IPS-18a (cell line): ENCODE results near the gene SEMA6A.

Source experiments
- H3K27ac ChIP-seq: one replicate; pipeline ENCODE4 v1.5.1; 2013; ENCODE audit warnings: low read length
- H3K27me3 ChIP-seq: one replicate; pipeline ENCODE4 v1.6.1; 2013; ENCODE audit warnings: mild to moderate bottlenecking, low read length; ENCODE audit not compliant: control insufficient read depth, insufficient read depth
- H3K36me3 ChIP-seq: one replicate; pipeline ENCODE4 v1.6.1; 2013; ENCODE audit warnings: low read depth, low read length; ENCODE audit not compliant: control insufficient read depth
- H3K4me1 ChIP-seq: one replicate; pipeline ENCODE4 v1.6.1; 2013; ENCODE audit warnings: low read depth, low read length; ENCODE audit not compliant: control insufficient read depth
- H3K4me3 ChIP-seq: one replicate; pipeline ENCODE4 v1.5.1; 2013; ENCODE audit warnings: low read length
- H3K9ac ChIP-seq: one replicate; pipeline ENCODE4 v1.6.1; 2013; ENCODE audit warnings: mild to moderate bottlenecking, low read length, moderate library complexity
- H3K9me3 ChIP-seq: one replicate; pipeline ENCODE4 v1.6.1; 2013; ENCODE audit warnings: low read depth, low read length; ENCODE audit not compliant: control insufficient read depth

SEMA6A gene

DNA sequence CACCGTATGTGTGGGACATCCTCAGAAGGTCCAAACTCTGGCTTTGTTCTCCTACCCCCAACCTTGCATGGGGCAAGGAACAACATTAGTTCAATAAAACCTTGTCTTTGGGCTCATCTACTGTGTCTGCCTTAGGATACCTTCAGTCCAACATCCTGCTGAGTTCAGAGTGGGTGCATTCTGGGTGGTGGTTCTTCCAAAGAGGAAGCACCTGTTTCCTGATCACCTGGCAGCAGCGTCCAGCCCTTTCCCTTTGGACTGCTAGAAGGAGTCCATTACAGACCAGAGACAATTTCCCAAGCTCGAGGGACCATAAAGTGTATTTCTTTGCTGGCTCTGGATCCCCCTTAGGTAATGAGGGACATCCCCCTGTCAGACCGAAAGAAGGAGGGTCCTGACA is 154.1 kb downstream of the SEMA6A start:
- no peak overlapping the region for H3K4me3 ChIP-seq
- no peaks in the 10 kb centered on the region for H3K36me3 ChIP-seq
- no peak overlapping the region for H3K9ac ChIP-seq
- H3K27ac ChIP-seq = no peak overlapping the region
- no peaks in the 10 kb centered on the region for H3K9me3 ChIP-seq
- no peaks in the 10 kb centered on the region for H3K27me3 ChIP-seq
- H3K4me1 ChIP-seq = no peaks in the 10 kb centered on the region

DNA sequence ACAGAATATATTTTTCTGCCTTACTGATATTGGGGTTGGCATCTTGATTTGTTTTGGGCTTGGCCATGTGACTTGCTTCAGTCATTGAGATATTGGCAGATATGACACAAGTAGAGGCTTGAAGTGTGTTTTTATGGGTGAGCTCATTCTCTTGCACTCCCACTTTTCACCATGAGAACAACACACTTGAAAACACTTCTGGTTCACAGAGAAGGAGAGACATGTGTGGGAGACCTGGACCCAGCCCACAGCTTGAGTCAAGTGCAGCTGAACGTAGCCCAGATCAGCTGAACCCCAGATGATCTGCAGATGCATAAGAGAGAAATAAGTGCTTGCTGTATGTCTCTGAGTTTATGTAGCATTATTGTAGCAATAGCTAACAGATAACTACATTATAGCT is 155.4 kb downstream of the SEMA6A start:
- H3K27me3 ChIP-seq = no peaks in the 10 kb centered on the region
- no peaks in the 10 kb centered on the region for H3K4me1 ChIP-seq
- H3K9me3 ChIP-seq = no peaks in the 10 kb centered on the region
- H3K4me3 ChIP-seq = no peak overlapping the region
- H3K27ac ChIP-seq = no peak overlapping the region
- no peak overlapping the region for H3K9ac ChIP-seq
- no peaks in the 10 kb centered on the region for H3K36me3 ChIP-seq

DNA sequence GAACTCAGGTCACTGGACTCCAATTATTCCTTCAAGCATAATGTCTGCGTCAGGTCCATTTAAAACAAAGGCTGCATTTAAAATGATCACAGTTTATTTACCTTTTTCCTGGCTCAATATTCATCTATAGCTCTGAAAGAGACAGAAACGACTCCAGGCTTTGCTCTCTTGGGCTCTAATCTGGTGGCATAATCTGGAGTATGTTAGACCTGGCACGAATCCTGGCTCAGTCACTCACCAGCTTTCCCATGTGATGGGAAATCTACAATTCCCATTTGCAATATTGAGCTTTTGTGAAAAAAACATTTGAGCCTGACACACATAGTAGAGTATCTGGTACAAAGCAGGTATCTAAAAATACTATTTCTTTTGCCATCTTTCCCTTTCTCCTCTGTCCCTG is 155.8 kb downstream of the SEMA6A start:
- Histone ChIP-seq H3K27me3 (no peaks in the 10 kb centered on the region), H3K27ac (no peak overlapping the region), H3K9me3 (no peaks in the 10 kb centered on the region), H3K4me1 (no peaks in the 10 kb centered on the region), H3K9ac (no peak overlapping the region), H3K36me3 (no peaks in the 10 kb centered on the region), H3K4me3 (no peak overlapping the region)

DNA sequence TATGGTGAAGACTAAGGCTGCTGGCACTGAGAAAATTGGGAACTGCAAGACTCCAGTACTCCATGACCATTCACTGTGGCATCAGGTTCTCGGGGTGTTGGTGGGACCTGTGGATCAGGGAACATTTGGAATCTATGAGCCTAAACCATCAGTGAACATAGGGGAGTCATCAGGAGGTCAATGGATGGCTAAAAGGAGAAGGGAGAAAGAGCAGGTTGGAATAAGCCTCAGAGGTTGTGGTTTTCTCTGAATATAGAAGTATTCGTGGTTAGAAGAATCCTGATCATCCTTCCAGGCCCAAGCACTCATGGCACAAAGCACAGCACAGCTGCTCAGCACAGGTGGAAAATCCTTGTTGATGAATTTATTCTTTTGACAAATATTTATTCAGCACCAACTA is 156.6 kb downstream of the SEMA6A start:
- H3K4me3 ChIP-seq = no peak overlapping the region
- no peak overlapping the region for H3K9ac ChIP-seq
- H3K36me3 ChIP-seq = no peaks in the 10 kb centered on the region
- H3K27ac ChIP-seq = no peak overlapping the region
- H3K4me1 ChIP-seq = no peaks in the 10 kb centered on the region
- H3K27me3 ChIP-seq = no peaks in the 10 kb centered on the region
- H3K9me3 ChIP-seq = no peaks in the 10 kb centered on the region

DNA sequence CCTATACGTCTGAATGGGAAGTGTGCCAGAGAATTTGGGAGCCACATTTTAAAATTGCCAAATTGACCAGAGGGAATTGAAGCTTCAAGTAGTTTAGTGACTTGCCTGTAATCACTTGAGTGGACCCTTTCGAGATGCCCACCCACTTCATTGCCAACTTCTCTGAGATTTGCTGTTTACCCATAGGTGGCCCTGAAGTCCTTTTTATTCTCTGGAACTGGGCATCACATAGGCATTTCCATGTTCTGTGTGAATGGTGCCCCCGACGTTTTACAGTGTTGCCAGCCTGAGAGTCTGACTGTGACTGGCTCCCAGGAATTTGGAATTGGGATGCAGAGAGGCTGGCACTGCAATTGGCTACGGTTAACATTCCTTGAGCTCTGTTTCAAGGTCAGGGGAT is 158.6 kb downstream of the SEMA6A start:
- Histone ChIP-seq H3K27ac (no peak overlapping the region), H3K36me3 (no peaks in the 10 kb centered on the region), H3K9ac (no peak overlapping the region), H3K4me3 (no peak overlapping the region), H3K9me3 (no peaks in the 10 kb centered on the region), H3K27me3 (no peaks in the 10 kb centered on the region), H3K4me1 (no peaks in the 10 kb centered on the region)

DNA sequence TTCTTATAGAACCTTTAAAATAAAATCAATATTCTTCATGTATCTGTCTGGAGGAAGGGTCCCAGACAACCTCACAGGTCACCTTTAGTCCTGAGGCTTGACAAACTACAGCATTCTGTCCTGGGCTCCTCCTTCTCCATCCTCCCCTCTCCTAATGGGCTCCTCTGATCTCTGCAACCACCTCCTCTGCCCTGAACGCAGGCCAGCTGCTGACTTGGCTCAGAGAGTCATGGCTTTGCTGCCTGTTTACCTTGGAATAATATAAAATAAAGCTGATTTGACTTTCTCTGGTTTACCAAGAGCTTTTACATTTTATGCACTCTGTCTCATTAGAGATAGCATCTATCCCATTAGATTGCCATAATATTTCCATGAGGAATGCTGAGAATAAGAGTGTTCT is 159.4 kb downstream of the SEMA6A start:
- no peak overlapping the region for H3K27ac ChIP-seq

DNA sequence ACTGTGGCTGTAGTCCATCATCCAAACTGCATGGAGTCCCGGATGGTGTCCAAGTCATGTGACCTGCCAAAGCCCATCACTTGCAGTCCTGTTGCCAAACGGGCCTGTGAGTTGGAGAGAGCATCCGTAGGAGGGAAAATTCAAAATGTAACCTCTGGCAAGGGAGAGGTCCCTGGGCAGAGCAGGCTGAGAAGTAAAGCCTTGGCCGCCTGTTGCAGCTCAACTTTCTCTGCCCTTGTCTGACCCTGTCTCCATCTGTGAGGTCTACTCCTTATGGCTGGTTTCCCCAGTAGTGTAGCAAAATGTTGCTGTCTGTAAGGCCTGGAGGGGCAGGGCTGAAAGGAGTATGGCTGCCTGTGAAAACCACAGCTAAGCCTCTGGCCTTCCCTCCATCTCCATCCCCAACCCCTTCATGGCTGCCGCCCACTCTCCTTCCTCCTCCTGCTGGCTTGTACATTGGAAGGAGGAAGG is 163.5 kb downstream of the SEMA6A start:
- H3K36me3 ChIP-seq = no peaks in the 10 kb centered on the region
- no peak overlapping the region for H3K9ac ChIP-seq
- H3K4me1 ChIP-seq = no peaks in the 10 kb centered on the region
- H3K27me3 ChIP-seq = no peaks in the 10 kb centered on the region
- H3K27ac ChIP-seq = no peak overlapping the region
- no peaks in the 10 kb centered on the region for H3K9me3 ChIP-seq
- no peak overlapping the region for H3K4me3 ChIP-seq

More for the DNA sequence above, 159.4 kb downstream of the SEMA6A start:
- no peaks in the 10 kb centered on the region for H3K27me3 ChIP-seq
- no peak overlapping the region for H3K4me3 ChIP-seq
- H3K9me3 ChIP-seq = no peaks in the 10 kb centered on the region
- no peaks in the 10 kb centered on the region for H3K36me3 ChIP-seq
- no peak overlapping the region for H3K9ac ChIP-seq
- no peaks in the 10 kb centered on the region for H3K4me1 ChIP-seq

DNA sequence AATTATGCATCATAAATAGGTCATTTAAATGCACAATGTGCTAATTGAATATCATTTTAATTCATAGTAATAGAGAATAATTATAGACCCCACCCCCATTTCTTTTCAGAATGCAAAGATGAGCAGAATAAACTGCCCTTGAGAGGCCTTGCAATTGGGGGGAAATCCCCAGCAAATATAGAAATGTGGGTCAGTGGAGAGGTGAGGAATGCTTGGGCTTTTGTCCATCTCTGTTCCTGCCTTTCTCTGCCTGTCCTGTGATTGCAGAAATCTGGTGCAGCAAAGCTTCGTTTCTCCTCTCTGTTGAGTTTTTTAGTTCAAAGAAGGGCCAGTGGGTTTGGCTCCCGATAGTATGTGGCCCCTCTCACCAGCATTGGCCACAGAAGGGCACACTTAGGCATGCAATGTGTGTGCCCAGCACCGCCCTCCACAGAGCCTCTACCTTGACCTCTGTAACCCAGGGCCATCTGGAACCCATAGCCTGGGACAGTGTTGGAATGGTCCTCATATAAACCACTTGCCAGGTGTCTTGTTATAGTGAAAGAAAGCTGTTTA is 164.2 kb downstream of the SEMA6A start:
- no peak overlapping the region for H3K9ac ChIP-seq
- H3K27ac ChIP-seq = no peak overlapping the region

DNA sequence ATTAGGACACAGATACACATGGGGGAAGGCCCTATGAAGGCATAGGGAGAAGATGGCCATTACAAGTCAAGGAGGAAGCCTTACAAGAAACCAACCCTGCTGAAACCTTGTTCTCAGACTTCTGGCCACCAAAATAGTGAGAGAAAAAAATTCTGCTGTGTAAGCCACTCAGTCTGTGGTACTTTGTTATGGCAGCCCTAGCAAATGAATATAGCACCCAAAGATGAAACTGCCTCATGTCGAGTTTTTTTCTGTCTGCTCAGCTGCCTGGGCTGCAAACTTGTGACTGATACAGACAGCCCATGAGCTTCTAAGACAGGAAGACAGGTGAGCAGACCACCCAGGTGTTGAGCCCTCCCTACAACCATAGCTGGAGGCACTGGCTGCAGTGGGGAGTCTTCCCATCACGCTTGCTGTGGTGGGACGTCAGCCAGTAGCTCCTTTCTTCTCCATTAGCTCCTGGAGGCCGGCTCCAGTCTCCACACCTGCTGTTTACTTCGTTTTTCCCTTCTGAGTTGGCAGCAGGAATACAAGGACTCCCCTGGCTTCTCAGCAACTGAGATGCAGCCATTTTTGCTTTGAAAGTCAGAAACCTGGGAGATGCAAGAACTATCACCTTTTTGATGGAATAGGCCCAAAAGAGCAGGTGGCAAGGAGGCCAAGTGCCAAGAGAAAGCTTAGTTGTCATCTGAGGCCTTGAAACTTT is 164.9 kb downstream of the SEMA6A start:
- Histone ChIP-seq H3K4me3 (no peak overlapping the region), H3K27me3 (no peaks in the 10 kb centered on the region), H3K27ac (no peak overlapping the region), H3K4me1 (no peaks in the 10 kb centered on the region), H3K36me3 (no peaks in the 10 kb centered on the region), H3K9me3 (no peaks in the 10 kb centered on the region), H3K9ac (no peak overlapping the region)

More for the DNA sequence above, 164.2 kb downstream of the SEMA6A start:
- Histone ChIP-seq H3K4me3 (no peak overlapping the region), H3K9me3 (no peaks in the 10 kb centered on the region), H3K27me3 (no peaks in the 10 kb centered on the region), H3K4me1 (no peaks in the 10 kb centered on the region), H3K36me3 (no peaks in the 10 kb centered on the region)

DNA sequence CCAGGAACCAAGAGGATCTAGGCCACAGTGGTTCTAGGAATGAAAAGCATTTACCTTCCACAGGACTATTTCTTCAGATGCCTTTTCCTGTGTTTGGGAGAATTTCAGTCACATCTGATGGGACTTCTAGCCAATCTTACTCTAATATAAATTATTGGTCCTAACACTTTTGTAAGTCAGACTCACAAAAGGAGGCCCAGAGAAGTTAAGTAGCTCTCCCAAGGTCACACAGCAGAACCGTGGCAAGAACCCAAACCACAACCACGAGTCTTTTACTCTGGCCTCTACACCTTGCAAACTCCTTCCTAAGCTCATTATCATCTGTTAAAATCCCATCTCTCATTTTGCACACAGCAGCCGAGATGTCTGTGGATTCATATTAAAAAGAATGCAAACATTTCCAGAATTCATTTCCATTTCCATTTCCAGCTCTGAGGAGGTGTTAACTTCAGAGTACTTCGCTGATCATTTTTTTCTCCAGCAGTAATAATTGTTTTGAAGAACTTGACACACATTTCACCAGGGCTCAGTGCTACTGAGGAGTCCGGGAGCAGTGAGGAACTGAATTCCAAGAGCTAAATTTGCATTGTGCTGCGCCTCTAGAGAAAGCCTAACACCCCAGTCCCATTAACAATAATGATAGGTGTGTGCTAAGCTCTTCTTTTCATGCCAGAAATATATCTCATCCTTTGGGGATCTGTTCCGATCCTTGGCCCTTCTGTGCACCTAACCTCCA is 168.1 kb downstream of the SEMA6A start:
- no peaks in the 10 kb centered on the region for H3K27me3 ChIP-seq
- H3K4me3 ChIP-seq = no peak overlapping the region
- H3K9ac ChIP-seq = no peak overlapping the region
- no peaks in the 10 kb centered on the region for H3K36me3 ChIP-seq
- no peaks in the 10 kb centered on the region for H3K4me1 ChIP-seq
- H3K27ac ChIP-seq = no peak overlapping the region
- no peaks in the 10 kb centered on the region for H3K9me3 ChIP-seq

DNA sequence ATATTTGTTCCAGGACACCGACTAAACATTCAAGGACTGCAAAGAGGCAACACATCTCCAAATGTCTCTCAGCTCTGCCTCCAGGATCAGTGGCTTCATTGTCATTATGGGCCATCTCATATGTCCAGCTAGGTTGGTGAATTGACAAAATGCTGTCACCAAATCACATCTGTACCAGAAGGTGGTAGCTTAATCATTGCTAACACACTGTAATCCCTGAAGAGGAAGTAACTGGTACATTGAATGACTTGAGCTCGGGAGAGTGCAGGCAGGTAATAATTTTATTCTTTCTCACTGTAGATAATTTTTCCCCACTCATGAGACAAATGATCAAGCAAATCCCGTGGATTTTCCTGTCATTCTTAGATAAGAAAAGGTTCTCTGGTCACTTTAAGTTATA is 169.8 kb downstream of the SEMA6A start:
- Histone ChIP-seq H3K9me3 (no peaks in the 10 kb centered on the region), H3K36me3 (no peaks in the 10 kb centered on the region), H3K27ac (no peak overlapping the region), H3K4me1 (no peaks in the 10 kb centered on the region), H3K4me3 (no peak overlapping the region), H3K27me3 (no peaks in the 10 kb centered on the region), H3K9ac (no peak overlapping the region)
